KMS-11 (cell line): ENCODE data around the gene SLC41A3.

Source experiments
- H2AFZ ChIP-seq: fragments of 200-600 bp; sonication (generic); 2 replicates; pipeline ENCODE4 v1.6.1; 2016; ENCODE audit warnings: antibody characterized with exemption, mixed run types, low read depth
- H3K27ac ChIP-seq: fragments of 200-600 bp; sonication (generic); 2 replicates; pipeline ENCODE4 v1.6.1; 2016; ENCODE audit warnings: mild to moderate bottlenecking, mixed run types
- H3K27me3 ChIP-seq: fragments of 200-600 bp; sonication (generic); 2 replicates; pipeline ENCODE4 v1.6.1; 2017; ENCODE audit warnings: mild to moderate bottlenecking, low read depth, mixed run types, moderate library complexity; ENCODE audit not compliant: insufficient read depth
- H3K36me3 ChIP-seq: fragments of 200-600 bp; sonication (generic); 2 replicates; pipeline ENCODE4 v1.6.1; 2017; ENCODE audit warnings: mild to moderate bottlenecking, mixed run types; ENCODE audit not compliant: insufficient read depth
- H3K4me1 ChIP-seq: fragments of 200-600 bp; sonication (generic); 2 replicates; pipeline ENCODE4 v1.6.1; 2016; ENCODE audit warnings: mild to moderate bottlenecking, low read depth, mixed run types; ENCODE audit not compliant: poor library complexity, severe bottlenecking
- H3K4me2 ChIP-seq: fragments of 200-600 bp; sonication (generic); 2 replicates; pipeline ENCODE4 v1.7.0; 2016; ENCODE audit warnings: mild to moderate bottlenecking, mixed run types
- H3K4me3 ChIP-seq: fragments of 200-600 bp; sonication (generic); IDR thresholded peaks from 2 replicates; pipeline ENCODE4 v1.6.1; 2017; ENCODE audit warnings: low read depth, low read length, mixed read lengths; ENCODE audit not compliant: insufficient read depth
- H3K79me2 ChIP-seq: fragments of 200-600 bp; sonication (generic); 2 replicates; pipeline ENCODE4 v1.6.1; 2016; ENCODE audit warnings: low read depth, mixed run types; ENCODE audit not compliant: insufficient read depth
- H3K9ac ChIP-seq: fragments of 200-600 bp; sonication (generic); 2 replicates; pipeline ENCODE4 v1.6.1; 2016; ENCODE audit warnings: mild to moderate bottlenecking, mixed run types
- H4K20me1 ChIP-seq: fragments of 200-600 bp; sonication (generic); 2 replicates; pipeline ENCODE4 v1.6.1; 2016; ENCODE audit warnings: mild to moderate bottlenecking, mixed run types; ENCODE audit not compliant: insufficient read depth
- CTCF ChIP-seq: fragments of 200-600 bp; sonication (generic); conservative IDR thresholded peaks from 2 replicates; pipeline ENCODE4 v1.6.1; 2017; ENCODE audit warnings: low read depth, mild to moderate bottlenecking, antibody characterized with exemption, low read length, moderate library complexity, mixed read lengths

Gene SLC41A3

DNA sequence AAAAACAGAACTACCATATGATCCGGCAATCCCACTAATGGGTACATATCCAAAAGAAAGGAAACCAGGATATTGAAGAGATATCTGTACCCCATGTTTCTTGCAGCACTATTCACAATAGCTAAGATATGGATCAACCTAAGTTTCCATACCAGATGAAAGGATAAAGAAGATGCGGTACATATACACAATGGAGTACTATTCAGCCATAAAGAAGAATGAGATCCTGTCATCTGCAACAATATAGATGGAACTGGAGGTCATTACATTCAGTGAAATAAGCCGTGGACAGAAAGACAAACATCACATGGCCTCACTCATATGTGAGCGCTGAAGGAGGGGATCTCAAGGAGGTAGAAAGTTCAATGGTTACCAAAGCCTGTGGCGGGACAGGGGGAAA lies 3.0 kb downstream of the SLC41A3 start:
- Histone ChIP-seq H3K36me3 (no peaks in the 10 kb centered on the region), H3K27me3 (no peaks in the 10 kb centered on the region), H3K9ac (no peak overlapping the region), H2AFZ (no peak overlapping the region), H3K27ac (no peak overlapping the region), H3K79me2 (no peaks in the 10 kb centered on the region), H3K4me3 (no peak overlapping the region), H3K4me1 (peaks cover 7% of the 10 kb centered on the region), H4K20me1 (no peaks in the 10 kb centered on the region), H3K4me2 (no peak overlapping the region)
- no peak for TF ChIP-seq CTCF

GRCh38 chr3:126078866-126079265 lies 5.1 kb downstream of the SLC41A3 start:
- Histone ChIP-seq H3K27ac (no peak overlapping the region), H3K36me3 (no peaks in the 10 kb centered on the region), H3K79me2 (no peaks in the 10 kb centered on the region), H3K27me3 (no peaks in the 10 kb centered on the region), H4K20me1 (no peaks in the 10 kb centered on the region), H3K4me2 (no peak overlapping the region), H3K4me3 (no peak overlapping the region), H3K9ac (no peak overlapping the region), H2AFZ (no peak overlapping the region), H3K4me1 (no peaks in the 10 kb centered on the region)
- TF ChIP-seq CTCF = no peak

DNA sequence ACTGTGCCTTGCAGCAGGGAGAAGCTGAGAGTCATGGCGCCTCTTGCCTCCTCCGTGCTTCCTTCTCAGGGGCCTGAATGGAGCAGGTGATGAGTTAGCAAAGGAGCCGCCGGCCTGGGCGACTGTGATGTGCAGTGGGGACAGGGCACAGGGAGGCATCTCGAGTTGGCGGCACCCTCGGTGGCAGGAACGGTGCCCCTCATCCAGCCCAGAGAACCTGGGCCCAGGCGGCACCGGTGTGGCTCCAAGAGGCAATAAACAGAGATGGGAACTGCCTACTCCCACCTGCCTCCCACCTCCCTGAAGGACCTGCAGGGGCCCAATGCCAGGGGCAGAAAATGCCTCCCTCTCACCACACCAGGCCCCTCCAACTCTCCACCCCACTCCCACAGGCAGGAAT lies 6.2 kb downstream of the SLC41A3 start:
- TF ChIP-seq CTCF = no peak
- H3K9ac ChIP-seq = no peak overlapping the region
- H3K79me2 ChIP-seq = no peaks in the 10 kb centered on the region
- no peak overlapping the region for H3K4me2 ChIP-seq
- no peaks in the 10 kb centered on the region for H4K20me1 ChIP-seq
- H3K36me3 ChIP-seq = no peaks in the 10 kb centered on the region
- no peak overlapping the region for H2AFZ ChIP-seq
- H3K27ac ChIP-seq = no peak overlapping the region
- H3K4me3 ChIP-seq = no peak overlapping the region
- no peaks in the 10 kb centered on the region for H3K27me3 ChIP-seq
- no peaks in the 10 kb centered on the region for H3K4me1 ChIP-seq

DNA sequence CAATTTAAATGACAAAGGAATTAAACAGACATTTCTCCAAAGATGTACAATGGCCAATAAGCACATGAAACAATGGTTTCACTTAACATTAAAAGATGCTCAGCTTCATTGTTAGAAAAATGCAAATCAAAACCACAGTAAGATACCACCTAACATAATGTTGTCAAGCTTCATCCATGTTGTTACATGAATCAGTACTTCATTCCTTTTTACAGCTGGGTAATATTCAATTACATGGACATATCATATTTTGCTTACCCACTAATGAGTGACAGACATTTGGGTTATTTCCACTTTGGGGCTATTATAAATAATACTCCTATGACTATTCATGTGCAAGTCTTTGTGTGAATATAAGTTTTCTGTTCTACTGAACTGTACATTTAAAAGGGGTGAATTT lies 7.8 kb downstream of the SLC41A3 start:
- Histone ChIP-seq H3K4me2 (no peak overlapping the region), H4K20me1 (no peaks in the 10 kb centered on the region), H3K36me3 (no peaks in the 10 kb centered on the region), H3K4me3 (no peak overlapping the region), H3K79me2 (no peaks in the 10 kb centered on the region), H3K27ac (no peak overlapping the region), H3K9ac (no peak overlapping the region), H3K27me3 (no peaks in the 10 kb centered on the region), H3K4me1 (no peaks in the 10 kb centered on the region), H2AFZ (no peak overlapping the region)
- TF ChIP-seq CTCF = no peak

DNA sequence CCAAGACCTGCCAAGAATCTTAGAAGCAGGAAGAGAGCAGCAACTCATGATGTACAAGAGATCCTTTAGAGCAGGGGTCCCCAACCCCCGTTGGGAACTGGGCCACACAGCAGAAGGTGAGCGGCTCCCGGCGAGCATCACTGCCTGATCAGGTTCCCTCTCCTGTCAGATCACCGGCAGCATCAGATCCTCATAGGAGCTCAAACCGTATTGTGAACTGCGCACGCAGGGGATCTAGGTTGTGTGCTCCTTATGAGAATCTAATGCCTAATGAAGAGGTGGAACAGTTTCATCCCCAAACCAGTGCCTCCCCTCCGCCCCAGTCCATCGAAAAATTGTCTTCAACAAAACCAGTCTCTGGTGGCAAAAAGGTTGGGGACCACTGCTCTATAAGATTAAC lies 13.8 kb downstream of the SLC41A3 start:
- no peaks in the 10 kb centered on the region for H3K27me3 ChIP-seq
- H3K36me3 ChIP-seq = no peaks in the 10 kb centered on the region
- no peak overlapping the region for H3K4me2 ChIP-seq
- no peak overlapping the region for H3K9ac ChIP-seq
- H3K27ac ChIP-seq = no peak overlapping the region
- no peak for TF ChIP-seq CTCF
- no peak overlapping the region for H3K4me3 ChIP-seq
- H4K20me1 ChIP-seq = no peaks in the 10 kb centered on the region
- H3K4me1 ChIP-seq = no peaks in the 10 kb centered on the region
- H2AFZ ChIP-seq = no peak overlapping the region
- no peaks in the 10 kb centered on the region for H3K79me2 ChIP-seq
